Measurements from ENCODE around the gene WDSUB1.

WDSUB1 gene

GRCh38 chr2:159251296-159252173, 35.0 kb downstream of the WDSUB1 start:
- no peak overlapping the region for H3K4me3 ChIP-seq (replicated peaks; ENCODE audit: low read depth, low read length)
- no peak for TF ChIP-seq CTCF (IDR thresholded peaks at IDR 0.05; ENCODE audit: low read length, missing control alignments)
- no peak for DNase-seq (ENCODE audit: low read depth)

GRCh38 chr2:159249990-159250715, 36.4 kb downstream of the WDSUB1 start:
- TF ChIP-seq CTCF (IDR thresholded peaks at IDR 0.05; ENCODE audit: low read length, missing control alignments): no peak
- peak; percentile 73 for DNase-seq (ENCODE audit: low read depth)

DNA sequence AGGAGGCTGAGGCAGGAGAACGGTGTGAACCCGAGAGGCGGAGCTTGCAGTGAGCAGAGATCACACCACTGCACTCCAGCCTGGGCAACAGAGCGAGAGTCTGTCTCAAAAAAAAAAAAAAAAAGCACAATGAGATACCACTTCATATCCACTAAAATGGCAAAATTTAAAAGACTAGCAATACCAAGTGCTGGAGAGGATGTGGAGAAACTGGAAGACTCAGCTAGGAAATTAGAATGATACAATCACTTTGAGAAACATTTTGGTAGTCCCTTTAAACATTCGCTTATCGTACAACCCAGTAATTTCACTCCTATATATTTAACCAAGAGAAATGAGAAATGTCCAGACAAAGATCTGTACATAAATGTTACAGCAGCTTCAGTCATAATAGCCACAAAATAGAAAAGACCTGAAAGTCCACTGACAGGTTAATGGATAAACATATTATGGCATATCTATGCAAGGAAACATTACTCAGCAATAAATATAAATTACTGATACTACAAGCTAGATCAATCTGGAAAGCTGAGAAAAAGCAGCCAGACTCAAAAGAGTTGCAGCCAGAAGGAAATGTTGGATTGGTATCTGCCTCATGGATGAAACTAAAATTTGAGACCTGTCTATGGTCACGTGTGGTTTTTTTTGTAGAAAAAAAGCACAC, 40.0 kb downstream of the WDSUB1 start:
- no peak overlapping the region for H3K4me3 ChIP-seq (replicated peaks; ENCODE audit: low read depth, low read length)
- no peak for TF ChIP-seq CTCF (IDR thresholded peaks at IDR 0.05; ENCODE audit: low read length, missing control alignments)
- DNase-seq (ENCODE audit: low read depth): no peak

More at GRCh38 chr2:159249990-159250715, 36.4 kb downstream of the WDSUB1 start:
- no peak overlapping the region for H3K4me3 ChIP-seq (replicated peaks; ENCODE audit: low read depth, low read length)

DNA sequence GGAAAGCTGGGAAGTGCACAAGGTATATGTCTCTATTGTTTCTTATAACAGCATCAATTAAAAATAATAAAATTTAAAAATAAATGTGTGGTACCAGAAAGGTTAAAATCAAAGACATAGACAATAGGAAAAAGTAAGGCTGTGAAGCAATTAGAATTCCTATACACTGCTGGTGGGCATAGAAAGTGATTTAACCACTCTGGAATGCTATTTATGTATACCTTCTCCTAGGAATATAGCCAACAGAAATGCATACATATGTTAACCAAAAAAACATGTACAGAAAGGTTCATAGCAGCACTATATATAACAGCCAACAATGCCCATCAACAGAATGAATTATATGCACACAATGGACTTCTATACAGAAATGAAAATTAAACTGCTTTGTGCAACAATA, 43.0 kb downstream of the WDSUB1 start:
- H3K4me3 ChIP-seq (replicated peaks; ENCODE audit: low read depth, low read length): no peak overlapping the region
- TF ChIP-seq CTCF (IDR thresholded peaks at IDR 0.05; ENCODE audit: low read length, missing control alignments): no peak
- no peak for DNase-seq (ENCODE audit: low read depth)

DNA sequence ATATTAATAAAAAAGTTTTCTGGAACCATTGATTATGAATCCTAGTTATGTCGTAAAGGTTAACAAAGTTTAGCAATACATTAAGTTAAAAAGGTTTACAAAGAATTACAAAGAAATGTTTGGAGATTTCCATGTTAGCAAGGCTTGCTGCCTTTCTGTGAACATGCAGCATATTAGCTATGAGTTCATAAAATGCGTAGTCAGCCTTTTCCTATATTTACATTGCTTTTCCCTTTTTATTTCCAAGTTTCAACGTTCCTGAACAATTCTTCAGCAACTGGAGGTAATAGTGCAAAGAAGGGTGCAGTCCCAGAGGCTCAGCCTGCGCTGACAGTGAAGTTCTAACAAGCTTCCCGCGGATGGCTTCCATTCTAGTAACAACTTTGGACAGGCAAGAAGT, 51.6 kb downstream of the WDSUB1 start:
- no peak for DNase-seq (ENCODE audit: low read depth)
- no peak for TF ChIP-seq CTCF (IDR thresholded peaks at IDR 0.05; ENCODE audit: low read length, missing control alignments)
- no peak overlapping the region for H3K4me3 ChIP-seq (replicated peaks; ENCODE audit: low read depth, low read length)

DNA sequence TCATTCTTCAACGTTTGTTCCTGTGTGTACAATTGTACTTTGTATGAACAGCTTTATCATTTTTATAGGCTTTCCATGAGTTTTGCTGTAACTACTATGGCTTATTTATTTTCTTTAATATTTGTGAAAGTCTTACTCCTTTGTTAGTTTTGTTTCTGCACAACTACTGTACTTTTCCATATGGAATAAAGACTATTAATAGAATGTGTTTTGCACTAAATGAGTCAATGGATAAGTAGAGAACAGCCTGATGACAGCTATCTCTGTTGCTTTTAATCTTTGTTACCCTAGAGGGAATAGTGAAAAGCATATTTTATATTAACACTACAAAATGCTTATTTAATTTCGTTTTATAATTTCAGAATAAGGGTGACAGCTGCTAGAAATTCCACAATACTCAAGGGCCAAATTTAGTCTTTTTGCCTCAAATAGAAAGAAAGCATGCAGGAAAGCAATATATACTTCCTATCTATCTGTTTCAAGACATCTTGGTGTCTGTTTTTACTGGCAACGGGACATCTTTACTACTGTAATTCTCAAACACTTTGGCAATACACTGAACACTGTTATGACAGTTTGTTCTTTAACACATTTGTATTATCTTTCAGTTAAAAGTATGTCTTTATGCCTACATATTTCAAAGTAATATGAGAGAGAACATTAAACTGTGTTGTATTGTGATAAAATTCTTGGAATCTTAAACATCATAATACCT, 53.9 kb downstream of the WDSUB1 start:
- DNase-seq (ENCODE audit: low read depth): no peak
- H3K4me3 ChIP-seq (replicated peaks; ENCODE audit: low read depth, low read length): no peak overlapping the region
- TF ChIP-seq CTCF (IDR thresholded peaks at IDR 0.05; ENCODE audit: low read length, missing control alignments): no peak

All from fibroblast of pulmonary artery (primary cell).